ENCODE measurements around the gene MRTFA. TPM values are rescaled to one million over a fixed set of nuclear protein-coding genes. Genes with fewer than 3 reads are reported as not detected.

MRTFA gene
- total RNA-seq, result 99.4 and 115 TPM in 2 replicates

DNA sequence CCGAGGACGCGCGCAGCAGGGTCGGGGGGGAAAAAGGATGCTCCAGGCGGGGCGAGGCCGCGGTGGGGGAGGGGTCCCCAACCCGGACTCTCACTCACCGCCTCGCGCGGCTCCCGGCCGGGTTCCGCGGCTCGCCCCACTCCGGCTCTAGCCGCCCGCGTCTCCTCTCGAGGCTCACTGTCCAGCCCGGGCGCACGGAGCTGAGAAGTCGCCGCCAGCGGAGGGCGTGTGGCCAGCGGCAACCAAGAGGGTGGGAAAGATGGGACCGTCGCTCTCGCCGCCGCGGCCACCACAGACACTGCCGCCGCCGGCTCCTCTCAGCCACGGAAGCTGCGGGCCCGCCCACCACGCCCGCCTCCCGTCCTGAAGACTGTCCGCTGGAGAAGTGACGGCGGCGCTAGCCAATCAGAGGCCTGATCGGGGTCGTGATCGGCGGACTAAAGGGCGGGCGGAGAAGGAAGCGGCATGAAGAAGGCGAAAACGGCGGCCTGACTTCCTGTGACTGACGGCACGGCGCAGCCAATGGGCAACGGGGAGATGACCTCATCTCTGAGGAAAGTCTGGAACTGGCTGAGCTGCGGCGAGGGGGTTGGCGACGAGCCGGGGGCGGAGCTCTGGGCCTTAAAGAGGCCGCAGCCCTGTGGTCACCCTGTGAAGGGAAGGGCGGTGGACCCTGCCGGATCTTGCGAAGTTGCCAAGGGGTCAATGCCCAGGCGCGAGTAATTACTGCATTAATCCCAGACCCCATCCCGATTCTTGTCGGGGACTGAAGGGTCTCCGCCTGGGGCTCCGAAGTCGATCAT lies at the start of gene MRTFA:
TSS of gene MRTFA (minus strand) at position 340 of the 803 bp plus-strand sequence.
- Mint-ChIP-seq H3K27me3 (no peaks in the 10 kb centered on the region), H3K27ac (peak within 1 kb of the TSS; percentile 95), H3K4me3 (peak within 1 kb of the TSS; percentile 98), H3K4me1 (peaks cover 45% of the 10 kb centered on the region), H3K36me3 (ENCODE audit: low read depth) (peaks cover 11% of the 10 kb centered on the region), H3K9me3 (no peaks in the 10 kb centered on the region)
- TF ChIP-seq, protein P1, sequence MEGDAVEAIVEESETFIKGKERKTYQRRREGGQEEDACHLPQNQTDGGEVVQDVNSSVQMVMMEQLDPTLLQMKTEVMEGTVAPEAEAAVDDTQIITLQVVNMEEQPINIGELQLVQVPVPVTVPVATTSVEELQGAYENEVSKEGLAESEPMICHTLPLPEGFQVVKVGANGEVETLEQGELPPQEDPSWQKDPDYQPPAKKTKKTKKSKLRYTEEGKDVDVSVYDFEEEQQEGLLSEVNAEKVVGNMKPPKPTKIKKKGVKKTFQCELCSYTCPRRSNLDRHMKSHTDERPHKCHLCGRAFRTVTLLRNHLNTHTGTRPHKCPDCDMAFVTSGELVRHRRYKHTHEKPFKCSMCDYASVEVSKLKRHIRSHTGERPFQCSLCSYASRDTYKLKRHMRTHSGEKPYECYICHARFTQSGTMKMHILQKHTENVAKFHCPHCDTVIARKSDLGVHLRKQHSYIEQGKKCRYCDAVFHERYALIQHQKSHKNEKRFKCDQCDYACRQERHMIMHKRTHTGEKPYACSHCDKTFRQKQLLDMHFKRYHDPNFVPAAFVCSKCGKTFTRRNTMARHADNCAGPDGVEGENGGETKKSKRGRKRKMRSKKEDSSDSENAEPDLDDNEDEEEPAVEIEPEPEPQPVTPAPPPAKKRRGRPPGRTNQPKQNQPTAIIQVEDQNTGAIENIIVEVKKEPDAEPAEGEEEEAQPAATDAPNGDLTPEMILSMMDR (IDR thresholded peaks at IDR 0.05), result no peak
- ChIA-PET CTCF (interaction anchor here (1.5 to 3.0 kb wide), 3 partner anchors 9 to 200 kb away, joined by 4 to 10 read pairs (median 9); no protein-coding TSS in a partner anchor), POLR2A (interaction anchor here (0.5 to 3.0 kb wide), 32 partner anchors 9 to 1294 kb away, joined by 3 to 41 read pairs (median 5); partner anchors contain the start of genes ST13 and XPNPEP3)
- ATAC-seq (ENCODE audit: low read depth) (peak; percentile 93), DNase-seq (peak; percentile 95)
- intact Hi-C loops (cut with micrococcal nuclease), result loop anchor here (1.0 to 10.0 kb wide), 10 partner anchors 10 to 592 kb away; partner anchors contain the start of genes ADSL, SGSM3, ST13 and TNRC6B

DNA sequence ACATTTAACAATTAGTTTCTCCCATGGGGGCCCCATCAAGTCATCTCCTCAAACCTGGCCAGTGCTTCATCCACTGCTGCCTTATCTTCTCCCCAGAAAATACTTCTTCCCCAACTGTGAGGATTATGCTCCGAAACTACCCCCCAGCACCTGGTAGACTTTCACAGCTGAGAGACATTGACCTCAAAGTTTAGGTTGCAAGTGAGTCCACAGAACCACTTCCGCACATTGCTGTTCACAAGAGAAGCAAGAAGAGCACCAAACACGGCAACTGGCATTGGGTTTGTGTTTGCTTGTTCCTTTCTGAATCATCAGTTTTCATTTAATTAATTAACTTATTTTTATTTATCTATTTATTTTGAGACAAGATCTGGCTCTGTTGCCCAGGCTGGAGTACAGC lies 48.9 kb upstream of the MRTFA start:
- ATAC-seq (ENCODE audit: low read depth) (no peak), DNase-seq (no peak)
- Mint-ChIP-seq H3K4me1 (peaks cover 10% of the 10 kb centered on the region), H3K36me3 (ENCODE audit: low read depth) (no peaks in the 10 kb centered on the region), H3K4me3 (no peak overlapping the region), H3K27ac (no peak overlapping the region), H3K27me3 (peaks cover 8% of the 10 kb centered on the region), H3K9me3 (no peaks in the 10 kb centered on the region)
- intact Hi-C loops (cut with micrococcal nuclease), result no loop called here
- TF ChIP-seq, protein P1 (IDR thresholded peaks at IDR 0.05), result no peak
- CTCF ChIA-PET, result interaction anchor here (1.3 kb wide), 1 partner anchor 75 kb away, joined by 4 read pairs; no protein-coding TSS in a partner anchor
- POLR2A ChIA-PET, result interaction anchor here (0.5 to 0.6 kb wide), 3 partner anchors 258 to 753 kb away, joined by 3 to 8 read pairs (median 3); no protein-coding TSS in a partner anchor

DNA sequence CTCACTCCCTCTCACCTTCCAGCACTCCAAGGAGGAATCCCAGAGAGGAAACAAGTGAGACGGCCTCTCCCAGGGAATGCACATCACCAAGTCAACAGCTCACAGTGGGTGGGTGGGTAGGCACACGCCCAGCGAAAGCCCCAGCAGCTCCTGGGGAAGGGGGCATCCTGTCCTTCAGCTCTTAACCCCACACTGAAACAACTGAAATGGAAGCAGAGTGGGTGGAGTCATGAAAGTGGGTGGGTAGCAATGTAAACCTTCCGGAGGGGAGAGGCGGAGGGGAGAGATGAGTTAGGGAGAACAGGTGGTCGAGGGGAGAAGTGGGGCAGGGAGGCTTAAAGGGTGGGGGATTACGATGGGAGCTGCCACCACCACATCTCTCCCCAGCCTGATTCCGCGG lies 48.2 kb upstream of the MRTFA start:
- no peak overlapping the region for H3K4me3 Mint-ChIP-seq
- intact Hi-C loops (cut with micrococcal nuclease), result no loop called here
- POLR2A ChIA-PET, result interaction anchor here (0.6 kb wide), 1 partner anchor 387 kb away, joined by 3 read pairs; no protein-coding TSS in a partner anchor

DNA sequence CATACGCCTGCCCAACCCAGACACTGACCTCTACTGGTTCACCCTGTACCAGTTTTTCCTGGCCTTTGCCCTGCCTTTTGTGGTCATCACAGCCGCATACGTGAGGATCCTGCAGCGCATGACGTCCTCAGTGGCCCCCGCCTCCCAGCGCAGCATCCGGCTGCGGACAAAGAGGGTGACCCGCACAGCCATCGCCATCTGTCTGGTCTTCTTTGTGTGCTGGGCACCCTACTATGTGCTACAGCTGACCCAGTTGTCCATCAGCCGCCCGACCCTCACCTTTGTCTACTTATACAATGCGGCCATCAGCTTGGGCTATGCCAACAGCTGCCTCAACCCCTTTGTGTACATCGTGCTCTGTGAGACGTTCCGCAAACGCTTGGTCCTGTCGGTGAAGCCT lies 44.9 kb upstream of the MRTFA start:
- DNase-seq (no peak), ATAC-seq (ENCODE audit: low read depth) (no peak)
- Mint-ChIP-seq H3K4me3 (no peak overlapping the region), H3K36me3 (ENCODE audit: low read depth) (no peaks in the 10 kb centered on the region), H3K27ac (no peak overlapping the region), H3K4me1 (peaks cover 10% of the 10 kb centered on the region), H3K27me3 (peaks cover 22% of the 10 kb centered on the region), H3K9me3 (no peaks in the 10 kb centered on the region)
- ChIA-PET POLR2A (no interaction called here), CTCF (interaction anchor here (0.6 to 2.9 kb wide), 2 partner anchors 184 to 218 kb away, joined by 3 to 21 read pairs; no protein-coding TSS in a partner anchor)
- intact Hi-C loops (cut with micrococcal nuclease), result no loop called here
- TF ChIP-seq, protein P1 (IDR thresholded peaks at IDR 0.05), result no peak

More for the DNA sequence above, 48.2 kb upstream of the MRTFA start:
- peaks cover 10% of the 10 kb centered on the region for H3K4me1 Mint-ChIP-seq
- no peaks in the 10 kb centered on the region for H3K9me3 Mint-ChIP-seq
- no peaks in the 10 kb centered on the region for H3K36me3 Mint-ChIP-seq (ENCODE audit: low read depth)
- peaks cover 15% of the 10 kb centered on the region for H3K27me3 Mint-ChIP-seq
- CTCF ChIA-PET, result interaction anchor here (1.3 kb wide), 1 partner anchor 75 kb away, joined by 4 read pairs; no protein-coding TSS in a partner anchor
- TF ChIP-seq, protein P1 (IDR thresholded peaks at IDR 0.05), result no peak
- DNase-seq (no peak), ATAC-seq (ENCODE audit: low read depth) (no peak)
- peak overlapping the region; percentile 7 for H3K27ac Mint-ChIP-seq

DNA sequence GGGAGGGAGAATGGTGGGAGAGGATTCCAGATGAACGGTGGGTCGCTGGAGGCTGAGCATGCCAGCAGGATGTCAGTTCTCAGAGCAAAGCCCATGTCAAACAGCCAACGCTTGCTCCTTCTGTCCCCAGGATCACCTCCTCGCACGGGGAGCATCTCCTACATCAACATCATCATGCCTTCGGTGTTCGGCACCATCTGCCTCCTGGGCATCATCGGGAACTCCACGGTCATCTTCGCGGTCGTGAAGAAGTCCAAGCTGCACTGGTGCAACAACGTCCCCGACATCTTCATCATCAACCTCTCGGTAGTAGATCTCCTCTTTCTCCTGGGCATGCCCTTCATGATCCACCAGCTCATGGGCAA lies 44.3 kb upstream of the MRTFA start:
- ChIA-PET CTCF (no interaction called here), POLR2A (no interaction called here)
- ATAC-seq (ENCODE audit: low read depth), result no peak
- Mint-ChIP-seq H3K9me3 (no peaks in the 10 kb centered on the region), H3K4me3 (no peak overlapping the region), H3K4me1 (peaks cover 10% of the 10 kb centered on the region), H3K36me3 (ENCODE audit: low read depth) (no peaks in the 10 kb centered on the region), H3K27ac (no peak overlapping the region), H3K27me3 (peaks cover 22% of the 10 kb centered on the region)
- intact Hi-C loops (cut with micrococcal nuclease), result no loop called here
- no peak for DNase-seq
- TF ChIP-seq, protein P1 (IDR thresholded peaks at IDR 0.05), result no peak

All from activated B cell treated with CpG ODN at 0.5 μM for 24 hours (primary cell).